ENCODE results near the gene MPDU1.
"Not testable (repeated sequence)": the region's sequence is repeated elsewhere in the genome, so short reads cannot be mapped to it uniquely, and the experiment has no call there.

The MPDU1 gene

DNA sequence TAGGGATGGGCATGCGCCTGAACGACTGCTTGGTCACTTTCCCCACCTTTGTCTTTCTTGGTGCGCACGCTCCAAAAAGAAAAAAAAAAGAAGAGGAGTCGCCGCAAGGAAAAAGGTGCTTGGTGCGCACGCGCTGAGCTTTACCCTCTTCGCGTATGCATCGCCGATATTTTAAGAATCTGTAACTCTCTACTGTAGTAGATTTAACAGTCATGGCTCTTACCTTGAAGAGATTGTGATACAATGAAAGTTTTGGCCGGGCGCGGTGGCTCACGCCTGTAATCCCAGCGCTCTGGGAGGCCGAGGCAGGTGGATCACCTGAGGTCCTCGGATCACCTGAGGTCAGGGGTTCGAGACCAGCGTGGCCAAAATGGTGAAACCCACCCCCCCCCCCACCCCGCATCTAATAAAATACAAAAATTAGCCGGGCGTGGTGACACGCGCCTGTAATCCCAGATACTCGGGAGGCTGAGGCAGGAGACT, 31.7 kb downstream of the MPDU1 start:
- Histone ChIP-seq H3K4me3 (ENCODE audit: low read length) (no peak overlapping the region), H3K4me1 (ENCODE audit: control insufficient read depth, insufficient read depth, low read length) (peaks cover 19% of the 10 kb centered on the region), H3K27me3 (ENCODE audit: control insufficient read depth, insufficient read depth, low read length) (no peaks in the 10 kb centered on the region), H3K9me3 (ENCODE audit: control insufficient read depth, low read length) (no peaks in the 10 kb centered on the region), H3K9ac (ENCODE audit: low read length) (no peak overlapping the region), H3K36me3 (ENCODE audit: control insufficient read depth, insufficient read depth, low read length) (no peaks in the 10 kb centered on the region)

GRCh38 chr17:7618608-7619007, 35.0 kb downstream of the MPDU1 start:
- Histone ChIP-seq H3K36me3 (ENCODE audit: control insufficient read depth, insufficient read depth, low read length) (no peaks in the 10 kb centered on the region), H3K27me3 (ENCODE audit: control insufficient read depth, insufficient read depth, low read length) (no peaks in the 10 kb centered on the region), H3K9me3 (ENCODE audit: control insufficient read depth, low read length) (no peaks in the 10 kb centered on the region), H3K9ac (ENCODE audit: low read length) (no peak overlapping the region), H3K4me1 (ENCODE audit: control insufficient read depth, insufficient read depth, low read length) (peaks cover 4% of the 10 kb centered on the region), H3K4me3 (ENCODE audit: low read length) (no peak overlapping the region)

GRCh38 chr17:7620835-7621234, 37.2 kb downstream of the MPDU1 start:
- Histone ChIP-seq H3K4me1 (ENCODE audit: control insufficient read depth, insufficient read depth, low read length) (no peaks in the 10 kb centered on the region), H3K9me3 (ENCODE audit: control insufficient read depth, low read length) (no peaks in the 10 kb centered on the region), H3K27me3 (ENCODE audit: control insufficient read depth, insufficient read depth, low read length) (no peaks in the 10 kb centered on the region), H3K36me3 (ENCODE audit: control insufficient read depth, insufficient read depth, low read length) (no peaks in the 10 kb centered on the region), H3K4me3 (ENCODE audit: low read length) (no peak overlapping the region), H3K9ac (ENCODE audit: low read length) (no peak overlapping the region)

DNA sequence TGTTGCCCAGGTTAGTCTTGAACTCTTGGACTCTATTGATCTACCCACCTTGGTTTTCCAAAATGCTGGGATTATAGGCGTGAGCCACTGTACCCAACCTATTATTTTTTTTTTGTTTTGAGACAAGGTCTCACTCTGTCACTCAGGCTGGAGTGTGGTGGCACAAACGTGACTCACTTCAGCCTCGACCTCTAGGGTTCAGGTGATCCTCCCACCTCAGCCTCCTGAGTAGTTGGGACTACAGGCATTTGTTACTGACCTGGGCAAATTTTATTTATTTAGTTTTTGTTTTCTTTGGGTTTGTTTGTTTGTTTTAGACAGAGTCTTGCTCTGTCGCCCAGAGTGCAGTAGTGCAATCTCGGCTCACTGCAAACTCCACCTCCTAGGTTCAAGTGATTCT, 40.0 kb downstream of the MPDU1 start:
- H3K9ac ChIP-seq (ENCODE audit: low read length), result no peak overlapping the region

DNA sequence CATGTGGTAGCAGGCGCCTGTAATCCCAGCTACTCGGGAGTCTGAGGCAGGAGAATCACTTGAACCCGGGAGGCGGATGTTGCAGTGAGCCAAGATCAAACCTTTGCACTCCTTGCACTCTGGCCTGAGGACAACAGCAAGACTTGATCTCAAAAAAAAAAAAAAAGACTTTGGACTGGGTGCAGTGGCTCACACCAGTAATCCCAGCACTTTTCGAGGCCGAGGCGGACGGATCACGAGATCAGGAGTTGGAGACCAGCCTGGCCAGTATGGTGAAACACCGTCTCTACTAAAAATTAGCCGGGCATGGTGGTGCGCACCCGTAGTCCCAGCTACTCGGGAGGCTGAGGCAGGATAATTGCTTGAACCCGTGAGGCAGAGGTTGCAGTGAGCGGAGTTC, 42.1 kb downstream of the MPDU1 start:
- not testable (repeated sequence) for H3K27me3 ChIP-seq (ENCODE audit: control insufficient read depth, insufficient read depth, low read length); H3K9me3 ChIP-seq (ENCODE audit: control insufficient read depth, low read length); H3K4me3 ChIP-seq (ENCODE audit: low read length); H3K36me3 ChIP-seq (ENCODE audit: control insufficient read depth, insufficient read depth, low read length); H3K9ac ChIP-seq (ENCODE audit: low read length); H3K4me1 ChIP-seq (ENCODE audit: control insufficient read depth, insufficient read depth, low read length)

More for the DNA sequence above, 40.0 kb downstream of the MPDU1 start:
- H3K4me1 ChIP-seq (ENCODE audit: control insufficient read depth, insufficient read depth, low read length), result peaks cover 6% of the 10 kb centered on the region
- H3K9me3 ChIP-seq (ENCODE audit: control insufficient read depth, low read length), result no peaks in the 10 kb centered on the region
- H3K36me3 ChIP-seq (ENCODE audit: control insufficient read depth, insufficient read depth, low read length), result no peaks in the 10 kb centered on the region
- H3K27me3 ChIP-seq (ENCODE audit: control insufficient read depth, insufficient read depth, low read length), result no peaks in the 10 kb centered on the region
- no peak overlapping the region for H3K4me3 ChIP-seq (ENCODE audit: low read length)

DNA sequence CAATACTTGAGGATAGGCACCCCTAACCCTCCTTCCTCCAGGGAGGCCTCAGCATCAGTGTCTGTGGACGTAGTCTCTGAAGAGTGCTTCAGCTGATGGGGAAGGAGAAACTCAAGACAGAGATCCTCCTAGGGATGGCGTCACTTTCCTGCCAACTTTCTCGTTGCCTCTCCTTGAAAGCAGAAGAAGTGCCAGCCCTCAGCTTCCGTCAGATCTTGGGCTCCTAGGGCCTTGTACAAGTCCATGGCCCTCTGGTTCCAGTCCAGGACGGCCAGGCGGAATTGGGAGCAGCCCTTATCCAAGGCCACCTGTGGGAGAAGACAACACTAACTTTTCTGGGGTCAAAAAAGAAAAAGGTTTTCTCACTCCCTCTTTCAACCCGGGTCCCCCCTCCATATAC, 42.7 kb downstream of the MPDU1 start:
- H3K4me3 ChIP-seq (ENCODE audit: low read length), result no peak overlapping the region
- H3K4me1 ChIP-seq (ENCODE audit: control insufficient read depth, insufficient read depth, low read length), result peaks cover 7% of the 10 kb centered on the region
- no peaks in the 10 kb centered on the region for H3K9me3 ChIP-seq (ENCODE audit: control insufficient read depth, low read length)
- no peaks in the 10 kb centered on the region for H3K27me3 ChIP-seq (ENCODE audit: control insufficient read depth, insufficient read depth, low read length)
- H3K9ac ChIP-seq (ENCODE audit: low read length), result no peak overlapping the region
- H3K36me3 ChIP-seq (ENCODE audit: control insufficient read depth, insufficient read depth, low read length), result no peaks in the 10 kb centered on the region

DNA sequence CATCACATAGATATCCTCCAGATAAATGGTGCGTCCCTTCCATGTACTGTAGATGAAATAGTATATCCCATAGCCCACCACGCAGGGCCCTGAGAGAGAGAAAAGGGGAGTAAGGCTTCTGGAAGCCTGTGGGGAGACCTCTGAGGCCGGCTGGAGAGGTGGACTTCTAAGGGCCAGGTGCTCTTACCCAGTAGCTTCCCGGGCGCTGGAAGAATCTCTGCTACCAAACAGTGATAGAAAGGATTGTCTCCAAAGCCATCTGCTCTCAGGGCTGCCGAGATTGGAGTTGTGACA, 43.3 kb downstream of the MPDU1 start:
- H3K9me3 ChIP-seq (ENCODE audit: control insufficient read depth, low read length), result no peaks in the 10 kb centered on the region
- H3K4me1 ChIP-seq (ENCODE audit: control insufficient read depth, insufficient read depth, low read length), result peaks cover 13% of the 10 kb centered on the region
- H3K36me3 ChIP-seq (ENCODE audit: control insufficient read depth, insufficient read depth, low read length), result no peaks in the 10 kb centered on the region
- peak overlapping the region; percentile 92 for H3K9ac ChIP-seq (ENCODE audit: low read length)
- H3K27me3 ChIP-seq (ENCODE audit: control insufficient read depth, insufficient read depth, low read length), result no peaks in the 10 kb centered on the region
- peak overlapping the region; percentile 80 for H3K4me3 ChIP-seq (ENCODE audit: low read length)

DNA sequence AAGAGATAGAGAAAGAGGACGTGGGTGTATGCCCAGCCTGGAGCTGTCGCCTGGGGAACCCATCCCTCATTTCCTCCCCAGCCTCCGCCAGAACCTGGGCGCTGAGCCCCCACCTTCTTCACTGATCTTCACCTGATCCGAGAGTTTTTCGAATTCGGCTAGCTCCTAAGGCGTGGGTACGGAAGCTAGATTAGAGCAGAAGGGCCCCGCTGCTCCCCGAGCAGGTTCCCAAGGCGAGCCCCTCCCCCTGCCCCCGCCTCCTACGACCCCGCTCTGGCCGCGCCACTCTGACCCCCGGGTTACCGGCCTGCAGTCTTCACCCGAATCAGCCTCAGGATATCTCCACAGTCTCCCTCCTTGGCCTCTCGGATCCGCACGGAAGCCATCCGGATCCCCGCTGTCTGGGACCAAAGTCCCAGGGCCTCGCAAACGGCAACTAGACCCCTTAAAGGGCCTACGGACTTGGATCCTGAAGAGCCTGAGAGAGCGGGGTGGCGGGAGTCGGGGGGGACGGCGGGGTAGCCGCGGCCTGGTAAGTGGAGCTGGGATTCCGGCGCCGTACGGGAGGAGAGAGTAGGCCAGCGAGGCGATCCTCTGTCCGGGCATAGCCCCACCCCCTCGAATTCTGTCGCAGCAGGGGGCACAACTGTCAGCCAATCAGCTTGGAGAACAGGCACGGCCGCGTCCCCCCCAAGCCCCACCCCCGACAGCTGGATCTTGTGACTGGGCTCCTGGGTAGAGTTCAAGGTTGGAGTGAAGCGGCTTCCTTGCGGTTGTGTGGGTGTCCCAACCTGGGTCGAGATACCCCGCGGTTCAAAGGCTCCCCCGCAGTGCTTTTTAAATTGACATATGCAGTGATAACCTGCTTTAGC, 43.8 kb downstream of the MPDU1 start, which contains the start of gene SAT2:
Gene SAT2 (minus strand): TSS at position 572 of the 872 bp plus-strand sequence. CDS start 186 bp downstream, at position 386.
- H3K4me3 ChIP-seq (ENCODE audit: low read length), result peak within 1 kb of the TSS; percentile 80
- peaks cover 18% of the 10 kb centered on the region for H3K4me1 ChIP-seq (ENCODE audit: control insufficient read depth, insufficient read depth, low read length)
- H3K9me3 ChIP-seq (ENCODE audit: control insufficient read depth, low read length), result no peaks in the 10 kb centered on the region
- peak within 1 kb of the TSS; percentile 92 for H3K9ac ChIP-seq (ENCODE audit: low read length)
- H3K36me3 ChIP-seq (ENCODE audit: control insufficient read depth, insufficient read depth, low read length), result no peaks in the 10 kb centered on the region
- no peaks in the 10 kb centered on the region for H3K27me3 ChIP-seq (ENCODE audit: control insufficient read depth, insufficient read depth, low read length)

- Histone ChIP-seq H3K9me3 (ENCODE audit: control insufficient read depth, low read length) (no peaks in the 10 kb centered on the region), H3K27me3 (ENCODE audit: control insufficient read depth, insufficient read depth, low read length) (peaks cover 4% of the 10 kb centered on the region), H3K4me1 (ENCODE audit: control insufficient read depth, insufficient read depth, low read length) (peaks cover 24% of the 10 kb centered on the region), H3K9ac (ENCODE audit: low read length) (no peak within 1 kb of the TSS), H3K36me3 (ENCODE audit: control insufficient read depth, insufficient read depth, low read length) (no peaks in the 10 kb centered on the region), H3K4me3 (ENCODE audit: low read length) (no peak within 1 kb of the TSS)
Observed at GRCh38 chr17:7629939-7630571, 46.4 kb downstream of the MPDU1 start, which contains the start of gene SHBG. Gene SHBG, plus strand, starts transcription at chr17:7630135. Its CDS starts 38 bp downstream, at chr17:7630173.

GRCh38 chr17:7631398-7632380, 48.0 kb downstream of the MPDU1 start:
- no peaks in the 10 kb centered on the region for H3K9me3 ChIP-seq (ENCODE audit: control insufficient read depth, low read length)
- no peaks in the 10 kb centered on the region for H3K36me3 ChIP-seq (ENCODE audit: control insufficient read depth, insufficient read depth, low read length)
- no peak overlapping the region for H3K9ac ChIP-seq (ENCODE audit: low read length)
- peaks cover 24% of the 10 kb centered on the region for H3K4me1 ChIP-seq (ENCODE audit: control insufficient read depth, insufficient read depth, low read length)
- peaks cover 4% of the 10 kb centered on the region for H3K27me3 ChIP-seq (ENCODE audit: control insufficient read depth, insufficient read depth, low read length)
- H3K4me3 ChIP-seq (ENCODE audit: low read length), result no peak overlapping the region

GRCh38 chr17:7632492-7632894, 48.8 kb downstream of the MPDU1 start:
- no peaks in the 10 kb centered on the region for H3K36me3 ChIP-seq (ENCODE audit: control insufficient read depth, insufficient read depth, low read length)
- peaks cover 4% of the 10 kb centered on the region for H3K27me3 ChIP-seq (ENCODE audit: control insufficient read depth, insufficient read depth, low read length)
- H3K4me1 ChIP-seq (ENCODE audit: control insufficient read depth, insufficient read depth, low read length), result peaks cover 24% of the 10 kb centered on the region
- H3K9me3 ChIP-seq (ENCODE audit: control insufficient read depth, low read length), result no peaks in the 10 kb centered on the region
- no peak overlapping the region for H3K9ac ChIP-seq (ENCODE audit: low read length)
- H3K4me3 ChIP-seq (ENCODE audit: low read length), result no peak overlapping the region

All from mucosa of stomach (tissue), 1 donor.